HepG2 (cell line): ENCODE results near the gene MYORG. TPM values are rescaled to one million over a fixed set of nuclear protein-coding genes. Genes with fewer than 3 reads are reported as not detected.

Experiments used
- ADNP ChIP-seq: sonication (generic); formaldehyde crosslinking; IDR thresholded peaks from 2 replicates; pipeline ENCODE4 v1.4.0; 2020; ENCODE audit warnings: missing genetic modification reagents
- ARID3A ChIP-seq: IDR thresholded peaks from 2 replicates; pipeline ENCODE4 v1.6.1; 2012; ENCODE audit warnings: low read depth, low read length, improper control_type of control experiment
- CENPX ChIP-seq: sonication (generic); formaldehyde crosslinking; IDR thresholded peaks from 2 replicates; pipeline ENCODE4 v1.9.0; 2021; ENCODE audit warnings: mild to moderate bottlenecking, missing genetic modification reagents, moderate library complexity
- MIXL1 ChIP-seq: IDR thresholded peaks from 2 replicates; pipeline ENCODE4 v1.6.1; 2016
- MLX ChIP-seq: IDR thresholded peaks from 2 replicates; pipeline ENCODE4 v1.6.1; 2016
- MYPOP ChIP-seq: sonication (generic); formaldehyde crosslinking; IDR thresholded peaks from 2 replicates; pipeline ENCODE4 v1.8.1; 2023; ENCODE audit warnings: mild to moderate bottlenecking, moderate library complexity, missing genetic modification reagents
- SOX5 ChIP-seq: IDR thresholded peaks from 2 replicates; pipeline ENCODE4 v1.6.1; 2016; ENCODE audit warnings: borderline replicate concordance
- ZBTB1 ChIP-seq: sonication (generic); formaldehyde crosslinking; IDR thresholded peaks from 2 replicates; pipeline ENCODE4 v1.4.0; 2020; ENCODE audit warnings: missing genetic modification reagents, borderline replicate concordance
- ZBTB38 ChIP-seq: sonication (generic); formaldehyde crosslinking; IDR thresholded peaks from 2 replicates; pipeline ENCODE4 v1.5.1; 2020; ENCODE audit warnings: mild to moderate bottlenecking, missing genetic modification reagents
- ZBTB49 ChIP-seq: sonication (generic); formaldehyde crosslinking; IDR thresholded peaks from 2 replicates; pipeline ENCODE4 v1.4.0; 2020; ENCODE audit warnings: missing genetic modification reagents, borderline replicate concordance
- ZFP90 ChIP-seq: sonication (generic); formaldehyde crosslinking; IDR thresholded peaks from 2 replicates; pipeline ENCODE4 v1.8.0; 2022; ENCODE audit warnings: missing genetic modification reagents, mild to moderate bottlenecking, inconsistent platforms, borderline replicate concordance
- ZNF3 ChIP-seq: IDR thresholded peaks from 2 replicates; pipeline ENCODE4 v1.7.0; 2017; ENCODE audit warnings: inconsistent platforms
- ZNF484 ChIP-seq: sonication (generic); formaldehyde crosslinking; IDR thresholded peaks from 2 replicates; pipeline ENCODE4 v1.5.1; 2020; ENCODE audit warnings: mild to moderate bottlenecking, low read depth, missing genetic modification reagents, borderline replicate concordance
- ZNF646 ChIP-seq: sonication (generic); formaldehyde crosslinking; IDR thresholded peaks from 2 replicates; pipeline ENCODE4 v1.9.0; 2021; ENCODE audit warnings: mild to moderate bottlenecking, missing genetic modification reagents
- ZXDC ChIP-seq: sonication (generic); formaldehyde crosslinking; IDR thresholded peaks from 2 replicates; pipeline ENCODE4 v1.5.0; 2020; ENCODE audit warnings: mild to moderate bottlenecking, missing genetic modification reagents
- polyA plus RNA-seq, 8 experiments: library from polyadenylated mRNA; depleted of rRNA in 3 of 8; stranded (reverse) in 7 of 8; unstranded in 1 of 8; fragments of >200 nt; fragmentation: Illumina TruSeq in 4 of 8; extraction: Trizol in 4 of 8; gene quantifications; 2 replicates each; pipeline versions ENCODE4 v1.2.1 to v1.2.3, GENCODE V29; 2011 to 2016; ENCODE audit warnings: low read depth in 4 of 8, missing spikeins in 1 of 8, mixed read lengths in 1 of 8; ENCODE audit not compliant: insufficient read depth in 1 of 8
- total RNA-seq, 5 experiments: library from RNA; depleted of rRNA; stranded (reverse); fragments of >200 nt; fragmentation: Illumina TruSeq; extraction: Trizol; gene quantifications; 2 replicates each; pipeline ENCODE4 v1.2.3, GENCODE V29; 2016; ENCODE audit warnings: low read depth in 1 of 5

Gene MYORG
- total and polyA plus RNA-seq, 2 of the 13 experiments (the other 11 are each of a cell fraction or from before 2014, with no cell fraction given) = 11.1 to 22.4 TPM

- TF ChIP-seq ZNF646 (no peak), ZBTB49 (CRISPR knock-in tag) (no peak), MIXL1 (no peak), ZXDC (CRISPR knock-in tag) (no peak), ZBTB38 (CRISPR knock-in tag) (no peak), ZBTB1 (CRISPR knock-in tag) (no peak), ZNF484 (CRISPR knock-in tag) (no peak), ARID3A (no peak), SOX5 (CRISPR knock-in tag) (no peak; the same call in 1 of the 2 replicates), ZNF3 (CRISPR knock-in tag) (no peak), MLX (CRISPR knock-in tag) (no peak), ADNP (CRISPR knock-in tag) (no peak), MYPOP (CRISPR knock-in tag) (no peak), ZFP90 (no peak), CENPX (CRISPR knock-in tag) (no peak)
Measured at GRCh38 chr9:34334337-34334824, 42.3 kb downstream of the MYORG start (continued).
